Forelimb muscle (tissue), 1 donor: ENCODE measurements around the gene SYCP2L. TPM values are rescaled to one million over a fixed set of nuclear protein-coding genes. Genes with fewer than 3 reads are reported as not detected.
"Not testable (repeated sequence)": the region's sequence is repeated elsewhere in the genome, so short reads cannot be mapped to it uniquely, and the experiment has no call there.

Source experiments
- DNase-seq: peaks from one replicate; pipeline ENCODE4 v3.0.0-alpha.2; 2013; ENCODE audit warnings: low read depth
- polyA plus RNA-seq: library from polyadenylated mRNA; unstranded; fragments of 120-200 nt; gene quantifications from one replicate; pipeline ENCODE4 v1.2.1, GENCODE V29; 2013; ENCODE audit not compliant: insufficient read length

Gene SYCP2L
- polyA plus RNA-seq, result 1.3 TPM

GRCh38 chr6:10886691-10887502 lies at the start of gene SYCP2L:
TSS of gene SYCP2L (plus strand) at chr6:10887052. CDS start at chr6:10887127, 75 bp downstream.
- no peak for DNase-seq

DNA sequence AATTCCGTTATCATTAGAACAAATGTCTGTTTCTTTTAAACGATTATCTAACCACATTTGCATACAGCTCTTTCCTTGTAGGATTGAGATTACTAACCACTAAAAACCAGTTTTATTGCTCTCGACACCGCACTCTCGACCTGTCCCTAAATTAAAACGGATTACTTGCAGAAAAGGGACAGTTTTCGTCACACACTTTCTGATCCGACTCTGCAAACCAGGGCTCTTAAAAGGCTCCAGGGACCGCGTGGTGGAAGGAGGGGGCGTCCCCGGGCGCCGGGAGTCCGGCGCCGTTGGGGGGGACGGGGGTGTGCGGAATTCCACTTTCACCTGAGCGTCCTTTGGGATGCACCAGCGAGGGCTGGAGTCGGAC lies 49.2 kb upstream of the SYCP2L start:
- DNase-seq, result no peak

- peak; percentile 32 for DNase-seq
Measured at GRCh38 chr6:10837995-10838793, 48.7 kb upstream of the SYCP2L start, which contains the start of gene MAK. TSS of gene MAK (minus strand) at chr6:10838539. CDS start at chr6:10830648, 7,891 bp downstream.

GRCh38 chr6:10838794-10839333 lies 48.0 kb upstream of the SYCP2L start:
- DNase-seq, result no peak

- no peak for DNase-seq
Measured at GRCh38 chr6:10843554-10843953, 43.3 kb upstream of the SYCP2L start.

- DNase-seq, result no peak
Measured at GRCh38 chr6:10847684-10848083, 39.2 kb upstream of the SYCP2L start.

- no peak for DNase-seq
Measured at GRCh38 chr6:10849901-10850300, 37.0 kb upstream of the SYCP2L start.

DNA sequence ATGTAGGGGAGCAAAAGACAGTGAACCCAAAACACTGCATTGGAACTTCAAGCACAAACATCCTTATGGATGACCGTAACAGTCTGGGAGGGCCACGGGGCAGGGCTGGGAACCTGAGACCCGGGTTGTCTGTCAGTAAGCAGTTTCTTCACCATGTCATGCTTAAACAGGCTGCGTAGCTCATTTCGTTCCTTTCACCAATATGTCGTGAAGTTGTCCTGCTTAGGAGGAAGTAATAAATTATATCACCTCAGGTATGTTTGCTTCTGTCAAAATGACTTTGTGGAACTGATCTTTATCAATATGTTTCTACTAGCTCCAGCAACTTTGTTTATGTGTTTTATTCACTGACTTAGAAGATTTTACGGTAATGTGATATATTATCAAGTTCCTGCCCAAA lies 36.1 kb upstream of the SYCP2L start:
- no peak for DNase-seq

GRCh38 chr6:10852361-10852960 lies 34.4 kb upstream of the SYCP2L start:
- no peak for DNase-seq

- DNase-seq, result not testable (repeated sequence)
Measured at GRCh38 chr6:10853849-10854300, 33.0 kb upstream of the SYCP2L start.

GRCh38 chr6:10854922-10855632 lies 31.8 kb upstream of the SYCP2L start:
- no peak for DNase-seq

- no peak for DNase-seq
Measured at GRCh38 chr6:10857259-10857658, 29.6 kb upstream of the SYCP2L start.

DNA sequence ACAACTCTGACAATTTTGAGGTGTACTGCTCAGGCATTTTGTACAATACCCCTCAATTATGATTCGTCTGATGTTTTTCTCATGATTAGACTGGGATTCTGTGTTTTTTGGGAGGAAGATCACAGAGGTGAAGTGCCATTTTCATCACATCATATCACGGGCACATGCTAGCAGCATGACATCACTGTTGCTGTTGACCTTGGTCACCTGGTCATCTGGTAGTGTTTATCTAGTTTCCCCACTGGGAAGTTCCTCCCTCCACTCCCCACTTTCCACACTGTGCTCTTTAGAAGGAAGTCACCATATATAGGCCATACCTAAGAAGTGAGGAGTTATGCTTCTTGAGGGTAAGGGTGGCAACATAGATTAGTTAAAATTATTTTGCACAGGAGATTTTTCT lies 25.8 kb upstream of the SYCP2L start:
- DNase-seq, result no peak

GRCh38 chr6:10862361-10862760 lies 24.5 kb upstream of the SYCP2L start:
- DNase-seq, result no peak

- not testable (repeated sequence) for DNase-seq
Measured at GRCh38 chr6:10863031-10863430, 23.8 kb upstream of the SYCP2L start.

DNA sequence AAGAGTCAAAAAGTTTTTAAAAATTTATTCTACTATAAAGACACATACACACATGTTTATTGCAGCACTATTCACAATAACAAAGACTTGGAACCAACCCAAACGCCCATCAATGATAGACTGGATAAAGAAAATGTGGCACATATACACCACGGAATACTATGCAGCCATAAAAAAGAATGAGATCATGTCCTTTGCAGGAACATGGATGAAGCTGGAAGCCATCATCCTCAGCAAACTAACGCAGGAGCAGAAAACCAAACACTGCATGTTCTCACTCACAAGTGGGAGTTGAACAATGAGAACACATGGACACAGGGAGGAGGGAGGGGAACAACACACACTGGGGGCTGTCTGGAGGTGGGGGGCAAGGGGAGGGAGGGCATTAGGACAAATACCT lies 20.1 kb upstream of the SYCP2L start:
- DNase-seq, result not testable (repeated sequence)

DNA sequence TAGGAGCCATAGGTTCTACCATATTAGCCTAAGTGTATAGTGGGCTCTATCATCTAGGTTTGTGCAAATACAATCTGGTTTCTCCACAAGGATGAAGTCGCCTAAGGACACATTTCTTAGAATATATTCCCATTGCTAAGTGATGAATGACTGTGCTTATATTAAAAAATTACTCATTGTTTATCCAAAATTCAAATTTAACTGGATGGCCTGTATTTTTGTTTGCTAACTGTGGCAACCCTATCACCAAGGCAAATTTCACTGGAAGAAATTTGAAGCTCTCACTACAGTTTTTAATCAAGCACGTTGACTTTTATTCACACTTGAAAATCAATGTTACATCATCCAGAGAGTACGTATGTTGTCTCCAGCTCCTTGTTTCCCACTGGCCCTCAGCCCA lies 18.9 kb upstream of the SYCP2L start:
- no peak for DNase-seq

- DNase-seq, result no peak
Measured at GRCh38 chr6:10873374-10873773, 13.5 kb upstream of the SYCP2L start.

DNA sequence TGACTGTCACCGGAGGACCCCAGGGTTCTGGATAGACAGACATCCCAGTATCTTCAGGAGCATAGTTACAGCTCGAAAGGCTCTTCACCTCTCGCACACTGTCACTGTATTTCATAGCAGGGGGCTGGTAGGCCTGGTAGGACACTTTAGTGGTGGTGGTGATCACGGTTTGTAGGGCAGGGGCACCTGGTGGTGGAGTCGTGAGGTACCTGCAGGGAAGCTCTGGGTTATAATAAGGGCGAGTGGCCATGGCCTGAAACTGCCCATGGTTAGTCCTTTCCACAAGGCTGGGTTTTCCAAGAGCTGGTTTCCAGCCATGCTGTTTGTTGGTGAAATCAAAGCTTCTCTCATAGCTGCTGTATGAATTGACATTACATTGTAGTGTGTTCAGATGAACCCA lies 12.6 kb upstream of the SYCP2L start:
- no peak for DNase-seq

- DNase-seq, result no peak
Measured at GRCh38 chr6:10875026-10875425, 11.8 kb upstream of the SYCP2L start.

DNA sequence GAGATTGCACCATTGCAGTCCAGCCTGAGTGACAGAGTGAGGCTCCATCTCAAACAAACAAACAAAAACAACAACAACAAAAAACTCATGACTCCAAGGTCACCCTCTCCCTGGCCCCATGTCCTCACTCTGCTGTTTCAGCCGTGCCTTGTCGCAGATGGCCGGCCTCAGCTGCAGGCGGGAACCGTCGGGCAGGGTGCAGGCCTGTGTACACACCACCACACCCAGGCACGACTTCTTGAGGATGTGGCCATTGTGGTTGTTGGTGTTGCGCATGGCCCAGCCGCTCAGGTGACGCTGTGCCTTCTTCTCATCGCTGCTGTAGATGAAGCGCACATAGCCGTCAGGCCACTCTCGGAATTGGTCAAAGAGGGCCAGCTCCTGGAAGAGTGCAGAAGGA lies 9.8 kb upstream of the SYCP2L start:
- no peak for DNase-seq
